HG03439 (cell line): Measurements from ENCODE around the gene SETX.

Source experiments
- ATAC-seq: cut with Tn5 transposase; IDR thresholded peaks from one replicate; pipeline ENCODE4 v1.9.1; 2021; ENCODE audit warnings: mild to moderate bottlenecking, moderate library complexity; ENCODE audit not compliant: unreplicated experiment

SETX gene

DNA sequence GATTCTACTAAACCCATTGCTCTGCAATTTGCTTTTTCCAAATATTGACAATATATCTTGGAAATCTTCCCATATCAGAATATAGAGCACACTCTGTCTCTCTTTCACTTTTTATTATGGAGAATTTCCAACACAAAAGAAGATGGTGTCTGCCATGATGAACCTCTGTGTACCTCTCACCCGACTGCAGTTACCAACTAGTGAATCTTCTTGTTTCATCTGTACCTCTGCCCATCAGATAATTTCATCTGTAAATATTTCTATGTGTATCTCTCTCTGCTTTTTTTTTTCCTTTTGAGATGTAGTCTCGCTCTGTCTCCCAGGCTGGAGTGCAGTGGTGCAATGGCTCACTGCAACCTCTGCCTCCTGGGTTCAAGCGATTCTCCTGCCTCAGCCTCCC, 130.1 kb downstream of the SETX start:
- ATAC-seq: no peak

DNA sequence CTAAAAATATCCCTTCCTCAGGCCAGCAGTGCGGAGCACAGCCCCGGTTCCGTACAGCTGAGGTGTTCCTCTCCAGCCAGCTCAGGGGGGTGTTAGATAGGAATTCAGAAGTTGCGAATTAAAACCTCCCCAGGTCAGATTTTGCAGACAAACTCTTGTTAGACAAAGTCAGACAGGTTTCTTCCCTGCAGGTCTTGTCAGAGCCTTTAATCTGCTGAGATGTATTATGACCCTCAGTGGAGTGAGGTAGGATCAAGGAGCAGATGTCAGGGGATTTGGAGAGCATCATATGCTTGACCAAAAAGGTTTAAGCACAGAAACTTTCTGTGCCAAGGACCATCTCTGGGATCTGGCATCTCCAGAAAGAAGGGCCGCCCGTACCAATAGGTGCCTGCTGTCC, 132.8 kb downstream of the SETX start:
- ATAC-seq: no peak

DNA sequence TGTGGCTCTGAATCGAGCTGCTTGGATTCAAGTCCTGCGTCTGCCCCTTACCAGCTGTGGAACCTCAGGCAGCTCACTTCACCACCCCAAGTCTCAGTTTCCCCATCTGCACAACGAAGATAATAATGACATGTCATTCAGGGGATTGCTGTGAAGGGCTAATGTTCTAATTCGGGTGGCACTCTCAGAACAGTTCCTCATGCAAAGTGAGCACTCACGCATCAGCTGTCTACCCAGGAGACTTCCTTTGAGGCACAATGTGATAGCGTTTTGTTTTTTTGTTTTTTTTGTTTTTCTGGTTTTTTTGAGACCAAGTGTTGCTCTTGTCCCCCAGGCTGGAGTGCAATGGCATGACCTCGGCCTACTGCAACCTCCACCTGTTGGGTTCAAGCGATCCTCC, 136.6 kb downstream of the SETX start:
- no peak for ATAC-seq

DNA sequence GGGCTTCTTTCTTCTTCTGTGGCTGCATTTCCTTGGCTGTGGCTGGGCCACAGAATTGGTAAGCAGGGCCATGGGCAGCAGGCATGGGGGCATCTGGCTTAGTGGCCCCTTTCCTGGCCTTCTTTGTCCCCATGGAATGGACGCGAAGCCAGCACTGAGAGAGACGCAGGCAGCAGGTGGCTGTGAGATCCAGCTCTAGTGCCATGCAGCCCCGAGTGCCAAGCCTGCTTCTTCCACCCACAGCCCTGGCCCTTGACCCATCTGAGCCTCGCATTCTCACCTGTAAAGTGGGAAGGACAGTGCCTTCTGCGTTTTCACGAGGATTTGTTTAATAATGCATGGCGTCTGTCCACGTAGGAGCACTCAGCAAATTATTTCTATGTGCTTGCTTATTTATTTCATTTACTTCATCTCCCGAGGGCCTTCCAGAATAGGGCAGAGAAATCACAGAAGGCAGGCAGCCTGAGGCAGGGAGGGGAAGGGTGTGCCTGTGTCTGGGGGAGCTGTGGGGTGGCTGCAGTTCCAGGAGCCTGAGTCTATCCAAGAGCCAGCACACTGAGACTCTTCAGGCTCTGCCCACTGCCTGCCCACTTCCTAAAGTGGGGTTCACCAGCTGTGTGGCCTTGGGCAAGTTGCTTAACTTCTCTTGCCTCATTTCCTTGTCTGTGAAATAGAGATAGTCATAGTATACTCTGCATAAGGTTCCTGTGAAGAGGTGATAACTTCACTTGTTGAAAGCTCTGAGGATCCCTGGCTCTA, 137.7 kb downstream of the SETX start:
- no peak for ATAC-seq

DNA sequence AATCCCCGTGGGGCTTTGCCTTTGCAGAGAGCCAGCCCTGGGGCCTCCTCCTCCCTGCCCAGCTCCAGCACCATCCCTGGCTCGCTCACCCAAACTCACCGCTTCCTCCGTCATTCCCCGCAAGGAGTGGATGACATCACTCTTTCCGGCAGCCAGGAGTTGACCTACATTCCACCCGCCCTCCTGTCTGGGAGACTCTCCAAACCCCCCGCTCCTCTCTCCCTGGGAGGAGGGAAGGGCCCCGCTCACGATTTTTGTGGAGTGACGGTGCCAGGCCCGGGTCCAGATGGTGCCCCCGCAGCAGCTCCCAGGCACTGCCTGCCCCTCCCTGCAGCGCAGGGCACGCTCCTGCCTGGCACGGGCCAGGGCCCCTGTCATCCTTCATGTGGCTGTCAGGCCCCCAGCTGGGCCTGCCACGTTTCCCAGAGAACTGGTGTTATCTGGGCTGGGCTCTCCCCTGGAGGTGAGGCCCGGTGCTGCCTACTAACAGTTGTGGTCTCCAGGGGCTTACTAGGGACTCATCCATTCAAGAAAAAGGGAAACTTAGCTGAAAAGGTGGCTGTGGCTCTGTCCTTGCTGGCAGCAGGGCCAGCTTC, 140.7 kb downstream of the SETX start:
- no peak for ATAC-seq

DNA sequence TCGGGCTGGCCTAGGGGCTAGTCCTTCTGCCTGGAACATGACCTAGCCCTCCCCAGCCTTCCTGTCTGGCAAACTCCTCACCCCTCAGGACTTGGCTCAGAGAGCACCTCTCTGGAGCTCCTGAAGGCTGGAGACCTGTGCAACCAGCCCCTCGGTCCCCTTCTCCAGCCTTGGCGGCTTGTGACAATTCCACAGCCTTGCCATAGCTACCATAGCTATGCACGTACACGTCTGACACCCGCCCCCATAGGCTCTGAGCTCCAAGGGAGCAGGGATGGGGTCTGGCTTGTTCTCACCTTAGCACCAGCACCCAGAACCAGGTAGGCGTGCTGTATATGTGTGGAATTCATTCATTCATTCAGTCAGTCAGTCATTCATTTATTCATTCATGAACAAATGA, 143.2 kb downstream of the SETX start:
- ATAC-seq: no peak
